IgD-negative memory B cell (primary cell): ENCODE data around the gene CSNK1A1. TPM values are rescaled to one million over a fixed set of nuclear protein-coding genes. Genes with fewer than 3 reads are reported as not detected.
"Not testable (repeated sequence)": the region's sequence is repeated elsewhere in the genome, so short reads cannot be mapped to it uniquely, and the experiment has no call there.

Experiments
- H3K27ac Mint-ChIP-seq, 3 donors: one replicate each; pipeline ENCODE4 v1.8.0; 2020 to 2022; ENCODE audit warnings: mild to moderate bottlenecking in 3 of 3, mixed read lengths in 3 of 3, moderate library complexity in 1 of 3
- H3K27me3 Mint-ChIP-seq: one replicate; pipeline ENCODE4 v1.8.0; 2021; ENCODE audit warnings: mixed read lengths
- H3K36me3 Mint-ChIP-seq: one replicate; pipeline ENCODE4 v1.8.0; 2020; ENCODE audit warnings: mild to moderate bottlenecking, mixed read lengths
- H3K4me1 Mint-ChIP-seq, 3 donors: one replicate each; pipeline ENCODE4 v1.8.0; 2020 to 2022; ENCODE audit warnings: mixed read lengths in 3 of 3, mild to moderate bottlenecking in 1 of 3
- H3K4me3 Mint-ChIP-seq, 4 donors: one replicate each; pipeline ENCODE4 v1.8.0; 2020 to 2022; ENCODE audit warnings: mild to moderate bottlenecking in 4 of 4, mixed read lengths in 4 of 4, moderate library complexity in 3 of 4
- H3K9me3 Mint-ChIP-seq, 3 donors: one replicate each; pipeline ENCODE4 v1.8.0; 2020 to 2021; ENCODE audit warnings: mixed read lengths in 3 of 3, mild to moderate bottlenecking in 1 of 3
- polyA plus RNA-seq: library from polyadenylated mRNA; unstranded; fragments of 300-500 nt; fragmentation: Illumina TruSeq; gene quantifications from one replicate; pipeline ENCODE4 v1.2.3, GENCODE V29; 2021

Gene CSNK1A1
- polyA plus RNA-seq, 1 donor from 2014 or later, result 124 TPM

DNA sequence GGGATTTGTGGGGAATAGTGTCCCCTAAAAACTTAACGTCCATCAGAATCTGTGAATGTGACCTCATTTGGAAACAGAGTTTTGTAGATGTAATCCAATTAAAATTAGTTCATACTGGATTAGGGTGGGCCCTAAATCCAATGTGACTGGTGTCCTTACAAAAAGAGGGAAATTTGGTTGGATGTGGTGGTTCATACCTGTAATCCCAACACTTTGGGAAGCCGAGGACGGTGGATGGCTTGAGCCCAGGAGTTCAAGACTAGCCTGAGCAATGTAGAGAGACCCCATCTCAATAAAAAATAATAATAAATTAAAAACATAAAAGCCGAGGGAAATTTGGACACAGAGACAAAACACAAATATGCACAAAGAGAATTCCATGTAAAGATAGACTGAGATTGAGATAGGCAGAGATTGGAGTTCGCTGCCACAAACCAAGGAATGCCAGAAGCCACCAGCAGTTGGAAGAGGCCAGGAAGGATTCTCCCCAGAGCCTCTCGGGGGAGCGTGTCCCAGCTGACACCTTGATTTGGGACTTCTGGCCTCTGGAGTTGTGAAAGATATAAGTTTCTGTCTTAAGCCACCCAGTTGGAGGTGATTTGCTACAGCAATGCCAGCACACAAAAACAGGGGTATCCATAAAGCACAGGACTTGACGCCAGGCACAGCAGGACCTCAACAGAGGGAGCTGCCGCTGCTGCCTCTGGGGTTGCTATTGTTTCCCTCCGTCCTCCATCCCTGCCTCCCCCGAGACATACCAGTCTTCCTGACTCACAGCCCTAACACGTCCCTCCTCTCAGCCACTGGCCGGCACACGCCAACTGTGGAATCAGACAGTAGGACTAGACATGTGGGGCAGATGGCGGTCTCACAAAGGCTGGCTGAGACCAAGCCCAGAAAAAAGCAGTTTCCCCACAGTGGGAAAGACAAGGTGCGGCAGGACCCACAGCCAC, 98.3 kb downstream of the CSNK1A1 start:
- H3K27ac Mint-ChIP-seq, result no peak overlapping the region
- no peak overlapping the region for H3K4me3 Mint-ChIP-seq
- peaks cover 0 to 3% (median 0%) of the 10 kb centered on the region in 3 donors for H3K4me1 Mint-ChIP-seq
- H3K36me3 Mint-ChIP-seq, result no peaks in the 10 kb centered on the region
- no peaks in the 10 kb centered on the region for H3K9me3 Mint-ChIP-seq
- H3K27me3 Mint-ChIP-seq, result no peaks in the 10 kb centered on the region

DNA sequence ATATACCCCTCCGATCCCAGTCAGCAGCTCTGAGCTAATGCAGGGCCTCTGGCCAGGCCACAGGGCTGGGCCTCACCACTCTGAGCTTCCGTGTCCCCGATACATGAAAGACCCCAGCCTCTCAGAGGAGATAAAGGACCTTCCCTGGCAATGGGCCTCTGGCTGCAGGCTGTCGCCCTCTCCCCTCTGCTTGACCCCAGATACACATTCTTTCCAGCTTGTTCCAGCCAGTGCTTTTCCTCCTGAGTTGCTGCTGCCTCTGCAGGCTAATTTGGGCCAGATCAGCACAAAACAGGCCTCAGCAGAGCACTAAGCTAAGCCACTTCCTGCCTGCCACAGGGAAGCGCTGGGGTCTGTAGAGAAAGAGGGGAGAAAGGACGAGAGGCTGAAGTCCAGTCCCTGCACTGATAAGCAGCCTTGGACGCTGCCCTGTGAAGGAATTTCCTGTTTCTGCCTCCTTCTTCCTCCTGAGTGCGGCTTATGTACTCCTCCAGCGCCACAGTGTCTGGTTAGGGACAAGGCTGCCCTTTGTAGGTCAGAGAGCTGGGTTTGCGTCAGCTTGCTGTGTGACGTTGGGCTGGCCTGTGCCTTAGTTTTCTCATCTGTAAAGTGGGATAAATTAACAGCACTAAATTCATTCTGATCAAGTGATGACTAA, 99.1 kb downstream of the CSNK1A1 start:
- Mint-ChIP-seq H3K27ac (no peak overlapping the region), H3K36me3 (no peaks in the 10 kb centered on the region), H3K27me3 (no peaks in the 10 kb centered on the region), H3K4me1 (peaks cover 0 to 3% (median 0%) of the 10 kb centered on the region in 3 donors), H3K4me3 (no peak overlapping the region), H3K9me3 (no peaks in the 10 kb centered on the region)

DNA sequence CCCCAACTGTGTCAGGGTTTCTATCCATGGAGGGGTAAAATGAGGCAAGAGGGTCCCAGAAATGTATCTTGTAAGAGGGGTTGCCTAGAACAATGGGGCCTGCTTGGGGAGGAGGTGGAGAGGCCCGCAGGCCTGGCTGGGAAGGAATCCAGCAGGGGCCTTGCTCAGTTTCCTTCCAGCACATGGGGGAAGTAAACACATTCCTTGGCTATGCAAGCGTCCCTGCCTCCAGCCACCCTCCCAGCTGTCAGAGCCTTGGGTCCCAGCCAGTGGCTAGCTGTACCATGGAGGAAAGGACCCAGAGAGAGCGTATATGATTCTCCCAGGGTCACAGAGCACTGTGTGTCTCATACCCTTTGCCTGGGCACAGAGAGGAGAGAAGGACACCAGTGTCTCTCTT, 101.0 kb downstream of the CSNK1A1 start:
- H3K27ac Mint-ChIP-seq, result peak overlapping the region in 1 of 3 donors; percentile 61
- H3K4me3 Mint-ChIP-seq, result no peak overlapping the region
- H3K36me3 Mint-ChIP-seq, result no peaks in the 10 kb centered on the region
- no peaks in the 10 kb centered on the region for H3K9me3 Mint-ChIP-seq
- peaks cover 0 to 3% (median 0%) of the 10 kb centered on the region in 3 donors for H3K4me1 Mint-ChIP-seq
- H3K27me3 Mint-ChIP-seq, result no peaks in the 10 kb centered on the region

DNA sequence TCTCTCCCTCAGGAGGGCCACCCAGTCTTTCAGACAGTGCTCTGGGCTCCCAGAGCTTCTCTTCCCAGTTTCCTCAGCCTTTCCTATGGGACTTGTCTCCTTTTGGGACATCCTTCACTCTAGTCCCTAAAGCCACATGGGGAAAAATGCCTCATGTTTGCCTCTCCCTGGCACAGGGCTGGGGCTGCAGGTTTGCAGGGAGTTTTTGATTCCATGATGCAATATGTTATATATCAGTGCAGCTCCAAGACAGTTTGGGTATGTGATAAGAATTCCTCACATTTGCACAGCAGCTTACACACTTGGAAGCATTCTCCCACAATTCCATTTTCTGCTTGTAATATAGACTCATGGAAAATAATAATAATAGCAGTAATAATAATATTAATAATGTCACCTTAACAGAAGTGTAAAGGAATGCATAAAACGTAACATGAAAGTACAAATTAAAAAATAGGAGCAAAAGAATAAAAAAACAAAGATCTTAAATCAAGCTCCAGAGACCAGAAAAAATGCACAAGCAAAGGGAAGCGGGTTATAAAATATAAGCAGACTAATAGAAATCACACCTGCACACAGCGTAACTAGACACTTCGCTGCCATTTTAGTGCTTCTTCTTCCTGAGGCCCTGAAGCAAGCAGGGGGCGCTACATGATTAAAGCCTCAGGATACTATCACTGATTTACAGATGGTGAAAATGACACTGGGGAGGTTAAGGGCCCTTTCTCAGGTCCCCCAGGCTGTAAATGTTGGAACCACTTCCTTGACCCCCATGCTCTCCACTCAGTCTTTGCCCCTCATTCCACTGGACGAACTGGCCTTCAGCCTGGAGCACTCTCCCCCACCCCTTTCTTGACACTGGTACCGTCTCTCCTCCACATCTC, 102.2 kb downstream of the CSNK1A1 start:
- Mint-ChIP-seq H3K4me3 (no peak overlapping the region), H3K4me1 (peaks cover 0 to 3% (median 0%) of the 10 kb centered on the region in 3 donors), H3K27ac (no peak overlapping the region), H3K9me3 (no peaks in the 10 kb centered on the region), H3K27me3 (no peaks in the 10 kb centered on the region), H3K36me3 (no peaks in the 10 kb centered on the region)

DNA sequence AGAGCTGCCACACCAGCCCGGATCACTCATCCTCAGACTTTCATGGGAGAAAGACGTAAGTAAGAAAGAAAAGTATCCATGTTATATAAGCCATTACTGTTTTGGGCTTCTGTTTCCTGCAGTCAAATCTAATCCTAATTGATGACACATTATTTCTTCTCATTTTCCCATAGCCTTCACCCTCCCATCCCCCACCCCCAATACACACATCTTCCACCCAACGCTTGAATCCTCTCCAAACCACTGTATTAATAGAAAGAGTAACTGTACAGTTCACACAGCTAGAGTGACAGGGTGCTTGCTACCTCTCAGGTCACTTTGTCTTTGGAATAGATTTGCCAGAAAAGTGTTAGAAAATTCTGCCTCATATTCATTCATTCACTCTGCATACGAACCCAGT, 102.8 kb downstream of the CSNK1A1 start:
- Mint-ChIP-seq H3K4me3 (no peak overlapping the region), H3K4me1 (peaks cover 0 to 3% (median 0%) of the 10 kb centered on the region in 3 donors), H3K27me3 (no peaks in the 10 kb centered on the region), H3K9me3 (no peaks in the 10 kb centered on the region), H3K36me3 (no peaks in the 10 kb centered on the region), H3K27ac (no peak overlapping the region)

DNA sequence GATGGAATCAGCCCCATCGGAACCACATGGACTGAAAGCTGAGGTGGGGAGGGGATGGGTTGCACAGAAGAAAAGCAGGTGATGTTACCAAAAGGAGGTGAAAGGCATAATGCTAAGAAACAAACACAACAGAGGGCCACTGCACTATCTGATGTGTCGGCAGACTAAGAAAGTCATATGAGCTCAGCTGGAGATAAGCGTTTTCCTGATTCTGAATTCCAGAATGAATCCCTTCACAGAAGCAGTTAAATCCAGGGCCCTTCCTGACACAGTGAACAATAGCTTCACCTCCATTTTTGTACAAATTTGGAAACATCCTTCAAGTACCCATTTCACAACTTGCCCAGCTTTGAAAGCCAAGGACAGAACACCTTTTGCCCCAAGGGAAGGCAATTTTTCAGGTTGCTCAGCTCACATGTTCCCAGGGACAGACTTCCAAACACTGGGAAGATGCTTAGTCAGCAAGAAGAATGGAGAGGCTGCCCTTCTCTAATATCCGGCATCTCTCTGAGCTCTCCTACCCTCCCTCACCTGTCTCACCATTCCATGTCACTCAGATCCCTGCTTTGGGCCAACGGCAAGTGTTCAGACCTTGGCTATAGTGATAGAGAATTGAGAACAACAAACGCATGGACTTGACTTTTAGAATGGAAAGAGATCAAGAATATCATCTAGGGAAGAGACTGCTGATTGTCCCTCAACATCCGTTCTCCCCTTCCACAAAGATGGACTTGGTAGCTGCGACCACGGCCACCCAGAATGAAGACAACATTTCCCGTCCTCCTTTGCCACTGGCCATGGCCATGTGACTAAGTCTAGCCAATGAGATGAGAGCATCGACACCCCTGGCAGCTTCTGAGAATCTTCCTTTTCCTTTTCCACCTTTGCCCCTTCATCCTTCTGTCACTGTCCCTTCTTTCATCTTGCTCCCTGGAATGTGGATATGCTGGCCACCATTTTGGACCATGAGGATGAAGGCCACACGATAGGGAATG, 103.6 kb downstream of the CSNK1A1 start:
- no peaks in the 10 kb centered on the region for H3K36me3 Mint-ChIP-seq
- H3K27ac Mint-ChIP-seq, result no peak overlapping the region
- no peaks in the 10 kb centered on the region for H3K27me3 Mint-ChIP-seq
- H3K4me1 Mint-ChIP-seq, result peaks cover 0 to 6% (median 0%) of the 10 kb centered on the region in 3 donors
- H3K4me3 Mint-ChIP-seq, result no peak overlapping the region
- H3K9me3 Mint-ChIP-seq, result no peaks in the 10 kb centered on the region

DNA sequence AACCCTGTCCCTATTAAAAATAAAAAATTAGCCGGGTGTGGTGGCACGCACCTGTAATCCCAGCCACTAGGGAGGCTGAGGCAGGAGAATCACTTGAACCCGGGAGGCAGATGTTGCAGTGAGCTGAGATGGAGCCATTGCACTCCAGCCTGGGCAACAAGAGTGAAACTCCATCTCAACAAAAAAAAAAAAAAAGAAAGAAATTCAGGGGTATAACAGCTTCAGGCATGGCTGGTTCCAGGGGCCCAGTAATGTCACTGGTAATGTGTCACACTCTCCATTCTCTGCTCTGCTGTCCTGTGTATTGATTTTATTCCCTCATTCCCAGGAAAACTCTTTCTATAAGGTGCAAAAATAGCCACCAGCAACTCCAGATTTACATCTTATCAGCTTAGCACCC, 104.4 kb downstream of the CSNK1A1 start:
- not testable (repeated sequence) for H3K4me3 Mint-ChIP-seq, H3K27me3 Mint-ChIP-seq, H3K27ac Mint-ChIP-seq, H3K4me1 Mint-ChIP-seq, H3K36me3 Mint-ChIP-seq, H3K9me3 Mint-ChIP-seq

DNA sequence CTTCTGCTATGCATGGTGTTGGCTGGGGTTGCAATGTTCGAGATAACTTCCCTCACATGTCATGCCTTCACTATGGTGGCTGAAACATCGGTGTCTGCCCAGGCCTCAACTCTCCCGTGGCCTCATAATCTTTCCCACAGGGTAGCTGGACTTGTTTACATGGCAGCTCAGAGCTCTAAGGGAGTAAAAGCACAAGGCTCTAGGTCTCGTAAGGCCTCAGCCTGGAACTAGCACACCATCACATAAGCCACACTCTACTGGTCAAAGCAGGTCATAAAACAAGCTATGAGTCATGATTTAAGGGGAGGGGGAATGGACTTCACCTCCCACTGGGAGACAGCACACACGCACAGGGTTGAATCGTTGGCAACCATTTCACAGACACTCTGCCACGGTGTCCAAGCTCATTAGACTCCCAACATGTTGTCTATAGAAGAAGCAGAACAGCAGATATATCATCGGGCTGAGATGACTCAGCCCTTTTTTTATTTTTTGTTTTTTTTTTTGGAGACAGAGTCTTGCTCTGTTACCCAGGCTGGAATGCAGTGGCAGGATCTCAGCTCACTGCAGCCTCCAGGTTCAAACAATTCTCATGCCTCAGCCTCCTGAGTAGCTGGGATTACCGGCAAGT, 105.4 kb downstream of the CSNK1A1 start:
- Mint-ChIP-seq H3K27ac (no peak overlapping the region), H3K4me3 (no peak overlapping the region), H3K27me3 (no peaks in the 10 kb centered on the region), H3K36me3 (peaks cover 2% of the 10 kb centered on the region), H3K9me3 (no peaks in the 10 kb centered on the region), H3K4me1 (peaks cover 0 to 6% (median 2%) of the 10 kb centered on the region in 3 donors)

DNA sequence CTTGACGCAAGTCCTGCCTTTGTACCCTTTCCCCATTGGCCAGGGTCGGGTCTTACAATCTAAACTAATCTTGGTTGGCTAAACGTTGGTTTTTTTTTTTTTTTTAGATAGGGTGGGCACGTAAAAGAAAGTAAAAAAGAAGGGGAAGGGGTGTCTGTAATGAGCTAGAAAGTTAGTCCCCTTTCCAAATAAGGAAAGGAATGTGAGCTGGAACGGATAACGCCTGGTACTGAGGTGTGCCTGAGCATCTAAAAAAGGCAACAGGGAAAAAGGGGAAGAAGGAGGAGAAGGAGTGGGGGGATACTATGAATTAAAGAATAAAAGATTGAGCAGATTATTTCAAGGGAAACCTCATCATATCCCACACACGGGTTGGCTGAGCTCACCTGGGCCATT, 105.9 kb downstream of the CSNK1A1 start:
- Mint-ChIP-seq H3K27me3 (no peaks in the 10 kb centered on the region), H3K4me1 (peaks cover 0 to 6% (median 2%) of the 10 kb centered on the region in 3 donors), H3K9me3 (no peaks in the 10 kb centered on the region), H3K27ac (no peak overlapping the region), H3K4me3 (no peak overlapping the region), H3K36me3 (peaks cover 2% of the 10 kb centered on the region)

DNA sequence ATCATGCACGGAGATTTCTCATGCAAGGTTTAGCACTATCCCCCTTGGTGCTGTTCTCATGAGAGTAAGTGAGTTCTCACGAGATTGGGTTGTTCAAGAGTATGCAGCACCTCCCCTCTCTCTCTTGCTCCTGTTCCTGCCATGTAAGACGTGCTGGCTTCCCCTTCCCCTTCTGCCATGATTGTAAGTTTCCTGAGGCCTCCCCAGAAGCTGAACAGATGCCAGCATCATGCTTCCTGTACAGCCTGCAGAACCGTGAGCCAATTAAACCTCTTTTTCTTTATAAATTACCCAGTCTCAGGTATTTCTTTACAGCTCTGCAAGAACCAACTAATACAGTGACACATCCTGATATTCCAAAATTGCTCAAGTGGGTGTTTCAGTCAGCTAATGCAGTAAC, 106.8 kb downstream of the CSNK1A1 start:
- not testable (repeated sequence) for H3K4me1 Mint-ChIP-seq, H3K4me3 Mint-ChIP-seq, H3K27ac Mint-ChIP-seq, H3K27me3 Mint-ChIP-seq, H3K36me3 Mint-ChIP-seq, H3K9me3 Mint-ChIP-seq

DNA sequence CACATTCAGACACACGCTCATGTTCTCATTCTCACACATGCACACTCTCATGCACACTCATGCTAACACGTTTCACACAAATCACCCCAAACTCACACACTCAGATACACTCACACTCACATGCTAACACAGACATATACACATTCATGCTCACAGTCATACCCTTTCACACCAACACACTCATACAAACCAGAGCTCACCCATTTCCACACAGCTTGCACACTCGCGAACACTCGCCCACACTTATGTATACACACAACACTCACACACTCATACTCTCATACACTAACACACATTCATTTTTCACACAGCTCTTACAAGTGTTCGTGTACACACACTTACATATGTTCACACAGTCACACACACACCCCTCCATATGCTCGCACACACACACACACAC, 108.0 kb downstream of the CSNK1A1 start:
- Mint-ChIP-seq H3K27ac (peak overlapping the region in 1 of 3 donors; percentile 6), H3K9me3 (no peaks in the 10 kb centered on the region), H3K4me3 (no peak overlapping the region), H3K36me3 (peaks cover 2% of the 10 kb centered on the region), H3K4me1 (peaks cover 0 to 6% (median 2%) of the 10 kb centered on the region in 3 donors), H3K27me3 (peaks cover 3% of the 10 kb centered on the region)

DNA sequence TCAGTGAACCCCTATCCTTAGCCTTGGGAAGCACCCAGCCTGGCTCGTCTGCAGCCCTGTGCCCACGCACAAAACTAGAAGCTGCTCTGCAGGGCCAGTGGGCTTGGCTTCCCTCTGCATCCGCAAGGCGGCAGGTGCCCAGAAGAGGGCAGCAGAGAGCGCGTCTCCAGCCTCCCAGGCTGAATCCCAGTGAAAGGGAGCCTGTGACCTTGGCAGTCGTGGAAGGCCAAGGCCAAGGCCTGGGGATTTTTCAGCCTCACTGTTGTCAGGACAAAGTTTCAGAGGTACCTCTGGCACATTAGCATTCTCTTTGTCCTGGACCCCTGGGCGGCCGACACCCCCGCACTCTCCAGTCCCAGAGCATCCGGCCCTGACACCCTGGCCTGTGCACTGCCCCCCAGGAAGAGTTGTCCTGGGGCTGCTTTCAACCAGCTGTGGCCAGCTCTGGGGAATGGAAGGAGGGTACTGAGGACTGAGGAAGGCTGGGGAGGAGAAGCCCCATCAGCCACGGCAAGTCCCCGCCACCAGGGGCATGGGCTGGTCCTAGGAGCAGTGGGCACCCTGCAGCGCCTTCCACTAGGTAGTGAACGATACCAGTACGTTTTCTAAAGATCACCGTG, 108.6 kb downstream of the CSNK1A1 start:
- Mint-ChIP-seq H3K27ac (peak overlapping the region in 1 of 3 donors; percentile 6), H3K4me3 (no peak overlapping the region), H3K36me3 (peaks cover 2% of the 10 kb centered on the region)

More for the DNA sequence above, 108.6 kb downstream of the CSNK1A1 start:
- Mint-ChIP-seq H3K4me1 (peaks cover 0 to 3% (median 2%) of the 10 kb centered on the region in 3 donors), H3K27me3 (peaks cover 3% of the 10 kb centered on the region), H3K9me3 (no peaks in the 10 kb centered on the region)
